ENCODE measurements around the gene YRDC. TPM values are rescaled to one million over a fixed set of nuclear protein-coding genes. Genes with fewer than 3 reads are reported as not detected.
"Not testable (repeated sequence)": the region's sequence is repeated elsewhere in the genome, so short reads cannot be mapped to it uniquely, and the experiment has no call there.

YRDC gene
- total and polyA plus RNA-seq, 5 donors, result 4.0 to 8.4 (median 5.7) TPM

DNA sequence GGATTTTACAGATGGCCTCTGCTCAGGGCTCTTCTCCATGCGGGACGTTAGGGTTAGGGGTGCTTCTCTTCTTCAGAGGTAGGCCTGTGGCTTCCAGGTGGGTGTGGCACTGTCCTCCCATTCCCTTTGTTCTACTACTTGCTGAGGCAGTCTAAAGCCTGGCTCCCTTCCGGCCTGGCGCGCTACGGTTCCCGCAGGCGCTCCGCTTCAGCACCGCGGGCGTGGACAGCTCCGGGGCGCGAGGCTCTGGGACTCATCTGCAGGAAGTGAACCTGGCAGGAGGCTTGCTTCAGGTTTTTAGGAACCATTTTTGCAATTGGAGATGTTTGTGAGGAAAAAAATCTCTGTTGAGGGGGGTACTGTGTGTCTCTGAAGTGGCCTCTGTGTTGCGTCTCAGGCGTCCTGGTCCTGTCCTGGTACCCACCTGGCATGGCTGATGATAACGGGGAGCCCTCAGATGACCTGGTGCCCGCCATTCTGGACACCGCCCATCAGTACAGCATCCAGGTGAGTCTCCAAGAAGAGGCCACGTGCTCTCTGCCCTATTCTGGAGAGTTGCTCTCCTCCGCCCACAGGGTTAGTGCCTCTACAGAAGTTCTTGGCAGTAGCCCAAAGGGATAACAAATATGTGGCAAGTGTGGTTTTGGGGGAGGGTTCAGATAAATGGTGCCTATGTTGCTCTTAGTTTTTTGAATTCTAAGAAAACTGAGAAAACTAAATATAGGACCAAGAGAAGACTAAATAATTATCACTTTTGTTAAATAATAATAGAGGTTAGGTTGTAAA, 12.5 kb downstream of the YRDC start:
- no peak overlapping the region for H3K4me3 ChIP-seq (ENCODE audit: low read length)
- DNase-seq, result peak; percentile 61 to 85 (median 83)
- intact Hi-C loops (cut with DNase I), result no loop called here
- no peaks in the 10 kb centered on the region for H3K4me1 ChIP-seq (ENCODE audit: control insufficient read depth, insufficient read depth, low read length)
- peak; percentile 43 to 72 for ATAC-seq
- H3K9me3 ChIP-seq (ENCODE audit: control insufficient read depth, low read length), result no peaks in the 10 kb centered on the region
- H3K27me3 ChIP-seq (ENCODE audit: control insufficient read depth, insufficient read depth), result no peaks in the 10 kb centered on the region
- no peak overlapping the region for H3K27ac ChIP-seq (ENCODE audit: low read length)
- WGBS, result 27% methylated on average over 22 of the region's 22 CpGs

DNA sequence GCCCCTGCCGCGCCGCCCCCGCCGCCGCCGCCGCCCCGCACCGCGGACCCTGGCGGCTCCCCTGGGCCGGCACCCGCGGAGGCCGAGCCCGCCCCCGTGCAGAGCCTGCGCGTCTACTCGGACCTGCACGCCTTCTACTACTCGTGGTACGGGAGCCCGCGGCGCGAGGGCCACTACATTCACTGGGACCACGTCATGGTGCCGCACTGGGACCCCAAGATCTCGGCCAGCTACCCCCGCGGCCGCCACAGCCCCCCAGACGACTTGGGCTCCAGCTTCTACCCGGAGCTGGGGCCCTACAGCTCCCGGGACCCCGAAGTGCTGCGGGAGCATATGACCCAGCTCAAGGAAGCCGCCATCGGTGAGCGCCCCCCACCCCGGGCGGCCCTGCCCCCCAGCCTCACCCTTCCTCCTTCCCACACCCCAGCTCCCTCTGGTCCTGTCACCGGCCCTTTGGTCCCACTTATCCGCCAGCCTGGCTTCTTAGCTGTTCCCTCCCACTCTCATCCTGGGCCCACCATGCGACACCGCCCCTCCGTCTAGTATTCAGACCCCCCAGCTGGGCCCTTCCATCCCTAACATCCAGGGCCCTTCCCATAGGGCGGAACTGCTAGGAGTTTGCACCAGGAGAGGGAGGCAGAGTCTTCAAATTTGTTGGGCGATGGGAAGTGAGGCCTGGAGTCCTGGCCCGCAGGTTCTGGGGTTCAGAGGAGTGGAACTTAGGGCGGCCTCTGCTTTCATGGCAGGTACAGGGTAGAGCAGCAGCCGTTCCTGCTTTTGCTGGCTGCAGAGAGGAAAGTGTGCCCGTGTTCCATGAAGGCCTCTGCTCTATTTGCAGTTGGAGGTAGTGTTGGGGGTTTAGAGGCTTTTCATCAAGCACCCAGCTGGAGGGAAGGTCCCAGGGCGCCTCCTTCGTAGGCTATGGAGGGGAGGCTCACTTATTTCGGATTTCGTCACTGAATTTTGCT, 13.4 kb downstream of the YRDC start:
- peak overlapping the region; percentile 61 for H3K4me3 ChIP-seq (ENCODE audit: low read length)
- no peaks in the 10 kb centered on the region for H3K27me3 ChIP-seq (ENCODE audit: control insufficient read depth, insufficient read depth)
- ATAC-seq (peak in 1 of 2 donors; percentile 10), DNase-seq (peak in 2 of 3 donors; percentile 51 to 55)
- H3K9me3 ChIP-seq (ENCODE audit: control insufficient read depth, low read length), result no peaks in the 10 kb centered on the region
- intact Hi-C loops (cut with DNase I), result no loop called here
- 10% methylated on average over 59 of the region's 59 CpGs for WGBS
- no peak overlapping the region for H3K27ac ChIP-seq (ENCODE audit: low read length)
- H3K4me1 ChIP-seq (ENCODE audit: control insufficient read depth, insufficient read depth, low read length), result no peaks in the 10 kb centered on the region

GRCh38 chr1:37793773-37794371, 14.1 kb downstream of the YRDC start, which contains the start of gene MANEAL:
MANEAL (plus strand) TSS chr1:37793847; CDS start chr1:37794183, 336 bp downstream.
- under 1% methylated on average over 81 of the region's 82 CpGs for WGBS
- Histone ChIP-seq H3K4me3 (ENCODE audit: low read length) (peak within 1 kb of the TSS; percentile 61), H3K27ac (ENCODE audit: low read length) (no peak within 1 kb of the TSS), H3K9me3 (ENCODE audit: control insufficient read depth, low read length) (no peaks in the 10 kb centered on the region), H3K4me1 (ENCODE audit: control insufficient read depth, insufficient read depth, low read length) (no peaks in the 10 kb centered on the region), H3K27me3 (ENCODE audit: control insufficient read depth, insufficient read depth) (no peaks in the 10 kb centered on the region)
- ATAC-seq (peak; percentile 76 to 82), DNase-seq (peak; percentile 43 to 79 (median 79))
- intact Hi-C loops (cut with DNase I), result no loop called here

- DNase-seq (no peak), ATAC-seq (peak in 1 of 2 donors; percentile 12)
- Histone ChIP-seq H3K27ac (ENCODE audit: low read length) (no peak overlapping the region), H3K4me3 (ENCODE audit: low read length) (peak overlapping the region; percentile 61), H3K4me1 (ENCODE audit: control insufficient read depth, insufficient read depth, low read length) (no peaks in the 10 kb centered on the region), H3K27me3 (ENCODE audit: control insufficient read depth, insufficient read depth) (no peaks in the 10 kb centered on the region), H3K9me3 (ENCODE audit: control insufficient read depth, low read length) (no peaks in the 10 kb centered on the region)
- 30% methylated on average over 36 of the region's 36 CpGs for whole genome bisulfite sequencing
- intact Hi-C loops (cut with DNase I), result no loop called here
Measured at GRCh38 chr1:37792943-37793686, 14.9 kb downstream of the YRDC start.

- H3K4me3 ChIP-seq (ENCODE audit: low read length), result no peak overlapping the region
- ATAC-seq, result no peak
- intact Hi-C loops (cut with DNase I), result no loop called here
Measured at GRCh38 chr1:37782491-37782890, 25.5 kb downstream of the YRDC start.

GRCh38 chr1:37778654-37779053, 29.4 kb downstream of the YRDC start:
- Histone ChIP-seq H3K27me3 (ENCODE audit: control insufficient read depth, insufficient read depth) (no peaks in the 10 kb centered on the region), H3K27ac (ENCODE audit: low read length) (no peak overlapping the region), H3K4me1 (ENCODE audit: control insufficient read depth, insufficient read depth, low read length) (no peaks in the 10 kb centered on the region), H3K4me3 (ENCODE audit: low read length) (no peak overlapping the region), H3K9me3 (ENCODE audit: control insufficient read depth, low read length) (no peaks in the 10 kb centered on the region)
- intact Hi-C loops (cut with DNase I), result no loop called here
- ATAC-seq, result no peak
- WGBS, result 77% methylated on average over 3 of the region's 3 CpGs
- DNase-seq, result no peak

More at GRCh38 chr1:37782491-37782890, 25.5 kb downstream of the YRDC start:
- H3K4me1 ChIP-seq (ENCODE audit: control insufficient read depth, insufficient read depth, low read length), result no peaks in the 10 kb centered on the region
- WGBS, result 78% methylated on average over 17 of the region's 17 CpGs
- H3K9me3 ChIP-seq (ENCODE audit: control insufficient read depth, low read length), result no peaks in the 10 kb centered on the region
- DNase-seq, result no peak
- H3K27me3 ChIP-seq (ENCODE audit: control insufficient read depth, insufficient read depth), result no peaks in the 10 kb centered on the region
- H3K27ac ChIP-seq (ENCODE audit: low read length), result no peak overlapping the region

- DNase-seq, result no peak
- H3K9me3 ChIP-seq (ENCODE audit: control insufficient read depth, low read length), result no peaks in the 10 kb centered on the region
- no peak overlapping the region for H3K4me3 ChIP-seq (ENCODE audit: low read length)
- intact Hi-C loops (cut with DNase I), result no loop called here
- no peaks in the 10 kb centered on the region for H3K4me1 ChIP-seq (ENCODE audit: control insufficient read depth, insufficient read depth, low read length)
- H3K27ac ChIP-seq (ENCODE audit: low read length), result no peak overlapping the region
- no peak for ATAC-seq
- 71% methylated on average over 4 of the region's 4 CpGs for WGBS
- no peaks in the 10 kb centered on the region for H3K27me3 ChIP-seq (ENCODE audit: control insufficient read depth, insufficient read depth)
Measured at GRCh38 chr1:37776946-37777516, 31.0 kb downstream of the YRDC start.

DNA sequence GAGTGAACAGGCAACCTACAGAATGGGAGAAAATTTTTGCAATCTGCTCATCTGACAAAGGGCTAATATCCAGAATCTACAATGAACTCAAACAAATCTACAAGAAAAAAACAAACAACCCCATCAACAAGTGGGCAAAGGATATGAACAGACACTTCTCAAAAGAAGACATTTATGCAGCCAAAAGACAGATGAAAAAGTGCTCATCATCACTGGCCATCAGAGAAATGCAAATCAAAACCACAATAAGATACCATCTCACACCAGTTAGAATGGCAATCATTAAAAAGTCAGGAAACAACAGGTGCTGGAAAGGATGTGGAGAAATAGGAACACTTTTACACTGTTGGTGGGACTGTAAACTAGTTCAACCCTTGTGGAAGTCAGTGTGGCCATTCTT, 36.6 kb downstream of the YRDC start:
- H3K4me1 ChIP-seq (ENCODE audit: control insufficient read depth, insufficient read depth, low read length); DNase-seq; H3K27ac ChIP-seq (ENCODE audit: low read length); H3K9me3 ChIP-seq (ENCODE audit: control insufficient read depth, low read length); H3K4me3 ChIP-seq (ENCODE audit: low read length); intact Hi-C loops (cut with DNase I); H3K27me3 ChIP-seq (ENCODE audit: control insufficient read depth, insufficient read depth); ATAC-seq: not testable (repeated sequence)

GRCh38 chr1:37767488-37767887, 40.5 kb downstream of the YRDC start:
- Histone ChIP-seq H3K27me3 (ENCODE audit: control insufficient read depth, insufficient read depth) (no peaks in the 10 kb centered on the region), H3K9me3 (ENCODE audit: control insufficient read depth, low read length) (no peaks in the 10 kb centered on the region), H3K4me3 (ENCODE audit: low read length) (no peak overlapping the region), H3K4me1 (ENCODE audit: control insufficient read depth, insufficient read depth, low read length) (no peaks in the 10 kb centered on the region), H3K27ac (ENCODE audit: low read length) (no peak overlapping the region)
- intact Hi-C loops (cut with DNase I), result no loop called here
- DNase-seq, result no peak
- WGBS, result 19% methylated on average over 2 of the region's 2 CpGs
- ATAC-seq, result no peak
